Endothelial cell of umbilical vein (primary cell): ENCODE measurements around the gene POLE. TPM values are rescaled to one million over a fixed set of nuclear protein-coding genes. Genes with fewer than 3 reads are reported as not detected.

Experiments
- BruUV-seq: library from RNA; stranded (reverse); fragments of 400-500 nt; replicated peaks from 2 replicates; lab custom pipeline; 2021; lab: Mats Ljungman, UMichigan
- CTCF ChIA-PET: fragments of 300-600, 350-600 bp; sonication (Branson Sonifier 250); formaldehyde crosslinking; loops from one replicate; lab custom pipeline; 2021; ENCODE audit warnings: antibody characterized with exemption, inconsistent platforms; lab: Charles Lee
- POLR2A ChIA-PET: fragments of 300-600, 350-600 bp; sonication (Branson Sonifier 250); formaldehyde crosslinking; loops from one replicate; lab custom pipeline; 2021; ENCODE audit warnings: antibody characterized with exemption, inconsistent platforms; lab: Charles Lee
- DNase-seq: peaks from one replicate; pipeline ENCODE4 v3.0.0-alpha.2; 2011; ENCODE audit warnings: low read depth, low spot score
- FAIRE-seq: peaks from 2 replicates; lab custom pipeline; 2011; peaks lifted over from hg19 to GRCh38; lab: Jason Lieb, UNC
- H2AFZ ChIP-seq: 2 replicates; pipeline ENCODE4 v1.6.0; 2012; ENCODE audit warnings: low read depth, low read length, control low read depth, inconsistent platforms
- H3K27ac ChIP-seq: 2 replicates; pipeline ENCODE4 v1.5.1; 2011; ENCODE audit warnings: low read depth, mild to moderate bottlenecking, control low read depth, low read length, moderate library complexity; ENCODE audit not compliant: insufficient read depth
- H3K27me3 ChIP-seq, 2 experiments: 2 replicates each; pipeline versions ENCODE4 v1.6.0 to v1.6.1; 2011; ENCODE audit warnings: low read length in 2 of 2, mixed read lengths in 1 of 2; ENCODE audit not compliant: control insufficient read depth in 2 of 2, insufficient read depth in 2 of 2
- H3K36me3 ChIP-seq, 2 experiments: 2 replicates in 1 of 2; 3 replicates in 1 of 2; pipeline ENCODE4 v1.5.1; 2011; ENCODE audit warnings: low read length in 2 of 2, mild to moderate bottlenecking in 1 of 2, moderate library complexity in 1 of 2; ENCODE audit not compliant: control insufficient read depth in 2 of 2, insufficient read depth in 2 of 2; ENCODE audit errors: extremely low read depth in 1 of 2
- H3K4me1 ChIP-seq: 3 replicates; pipeline ENCODE4 v1.5.1; 2011; ENCODE audit warnings: mild to moderate bottlenecking, low read length; ENCODE audit not compliant: control insufficient read depth, insufficient read depth; ENCODE audit errors: extremely low read depth
- H3K4me2 ChIP-seq: 2 replicates; pipeline ENCODE4 v1.6.1; 2011; ENCODE audit warnings: low read length, control low read depth, mixed read lengths; ENCODE audit not compliant: insufficient read depth
- H3K4me3 ChIP-seq, 3 experiments: fragments of 200-600 bp in 1 of 3; sonication (generic), shearing (Covaris generic) in 1 of 3; replicated peaks in 1 of 3; 2 replicates each; pipeline ENCODE4 v1.5.1; 2011 to 2016; ENCODE audit warnings: control low read depth in 3 of 3, low read length in 3 of 3, mild to moderate bottlenecking in 2 of 3, inconsistent platforms in 1 of 3, low read depth in 1 of 3, moderate library complexity in 1 of 3; ENCODE audit not compliant: insufficient read depth in 1 of 3
- H3K79me2 ChIP-seq: 2 replicates; pipeline ENCODE4 v1.6.0; 2012; ENCODE audit warnings: low read length, inconsistent platforms; ENCODE audit not compliant: control insufficient read depth, insufficient read depth
- H3K9ac ChIP-seq: replicated peaks from 2 replicates; pipeline ENCODE3; 2011; ENCODE audit warnings: low read length, control low read depth; ENCODE audit not compliant: insufficient read depth; ENCODE audit errors: extremely low read depth
- H3K9me1 ChIP-seq: replicated peaks from 3 replicates; pipeline ENCODE4 v1.6.0; 2011; ENCODE audit warnings: mild to moderate bottlenecking, low read length; ENCODE audit not compliant: control insufficient read depth, insufficient read depth; ENCODE audit errors: extremely low read depth
- H3K9me3 ChIP-seq: replicated peaks from 2 replicates; pipeline ENCODE4 v1.5.1; 2012; ENCODE audit warnings: low read length, inconsistent platforms; ENCODE audit not compliant: control insufficient read depth, insufficient read depth
- H4K20me1 ChIP-seq: replicated peaks from 2 replicates; pipeline ENCODE3; 2011; ENCODE audit warnings: mild to moderate bottlenecking, low read length; ENCODE audit not compliant: control insufficient read depth, insufficient read depth; ENCODE audit errors: extremely low read depth
- EZH2 ChIP-seq: IDR thresholded peaks from 2 replicates; pipeline ENCODE4 v1.6.1; 2012; ENCODE audit warnings: borderline replicate concordance, low read depth, mild to moderate bottlenecking, moderate library complexity, low read length, inconsistent platforms; ENCODE audit not compliant: severe bottlenecking
- FOS ChIP-seq: IDR thresholded peaks from 2 replicates; pipeline ENCODE4 v1.6.1; 2011; ENCODE audit warnings: mild to moderate bottlenecking, low read length, moderate library complexity, borderline replicate concordance; ENCODE audit not compliant: insufficient read depth
- GATA2 ChIP-seq: IDR thresholded peaks from 2 replicates; pipeline ENCODE4 v1.7.0; 2011; ENCODE audit warnings: low read depth, mild to moderate bottlenecking, moderate library complexity, mixed read lengths, low read length; ENCODE audit not compliant: insufficient read length, insufficient read depth
- JUN ChIP-seq: IDR thresholded peaks from 2 replicates; pipeline ENCODE4 v1.6.1; 2011; ENCODE audit warnings: borderline replicate concordance, low read depth; ENCODE audit not compliant: insufficient read length, insufficient read depth
- MYC ChIP-seq: IDR thresholded peaks from one replicate; pipeline ENCODE4 v1.6.1; 2011; ENCODE audit warnings: mild to moderate bottlenecking, low read depth, low read length
- POLR2A ChIP-seq: IDR thresholded peaks from 2 replicates; pipeline ENCODE4 v1.6.1; 2012; ENCODE audit warnings: low read depth, mild to moderate bottlenecking, control low read depth, low read length
- POLR2AphosphoS5 ChIP-seq: IDR thresholded peaks from 2 replicates; pipeline ENCODE4 v1.6.1; 2012; ENCODE audit warnings: low read depth, mild to moderate bottlenecking, control low read depth, low read length, moderate library complexity; ENCODE audit not compliant: insufficient read depth
- dilution Hi-C: fragments of 300-500 bp; cut with MboI; formaldehyde crosslinking; loops from one replicate; pipeline ENCODE4 v1.15.0; 2019; ENCODE audit warnings: low sequenced_read_pairs; ENCODE audit not compliant: extremely low pct_ligation_motif_present
- intact Hi-C: fragments of 100-400 bp; cut with micrococcal nuclease; formaldehyde crosslinking; loops from one replicate; pipeline ENCODE4 v1.10.0; 2022
- polyA plus RNA-seq, 4 experiments: library from polyadenylated mRNA; depleted of rRNA in 3 of 4; stranded (reverse) in 3 of 4; unstranded in 1 of 4; fragments of >200 nt; gene quantifications; 2 replicates each; pipeline versions ENCODE4 v1.2.1 to v1.2.3, GENCODE V29; 2011 to 2012; ENCODE audit warnings: missing spikeins in 1 of 4
- total RNA-seq: library from RNA; stranded (reverse); gene quantifications from 2 replicates; pipeline ENCODE4 v1.2.3, GENCODE V29; 2021
- TF ChIP-seq, protein P1 (sequence below), 2 donors: IDR thresholded peaks; 1 replicate in 1 of 2; 2 replicates in 1 of 2; pipeline ENCODE4 v1.5.1; 2011; ENCODE audit warnings: low read length in 2 of 2, mild to moderate bottlenecking in 2 of 2, moderate library complexity in 2 of 2, control low read depth in 1 of 2, inconsistent platforms in 1 of 2, low read depth in 1 of 2; ENCODE audit not compliant: insufficient read depth in 1 of 2; ENCODE audit errors: extremely low read depth in 1 of 2
- TF ChIP-seq, protein P2 (sequence below): IDR thresholded peaks from 2 replicates; pipeline ENCODE4 v1.6.1; 2011; ENCODE audit not compliant: insufficient read depth, insufficient read length

The POLE gene
- total and polyA plus RNA-seq, 2 donors (not counting 3 experiments of a cell fraction or from before 2014, with no cell fraction given), result 22.9 to 82.7 TPM

DNA sequence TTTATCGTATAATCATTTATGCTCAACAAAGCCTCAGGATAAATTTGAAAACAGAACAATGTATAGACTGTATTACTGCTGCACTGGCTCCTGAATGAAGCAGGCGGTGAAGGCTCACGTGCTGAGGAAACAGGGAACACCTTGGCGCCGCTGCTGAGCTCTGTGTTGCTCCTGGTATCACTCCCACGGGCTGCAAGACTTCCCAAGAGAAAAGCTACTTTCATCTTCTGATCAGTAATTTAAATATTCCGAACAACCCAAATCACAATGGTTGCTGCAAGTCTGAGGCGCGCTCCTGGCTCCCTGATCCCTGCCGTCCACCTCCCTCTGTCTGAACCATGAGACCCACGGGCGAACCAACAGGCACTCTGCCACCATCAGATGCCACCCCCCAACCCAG is 39.2 kb upstream of the POLE start:
- FAIRE-seq, result peak; percentile 33
- H3K4me3 ChIP-seq, result no peak overlapping the region
- H3K36me3 ChIP-seq, result peaks cover 24 to 40% of the 10 kb centered on the region in 2 experiments
- H3K4me2 ChIP-seq, result no peak overlapping the region
- no peak for DNase-seq
- POLR2A ChIA-PET, result no interaction called here
- CTCF ChIA-PET, result no interaction called here
- intact Hi-C loops, result no loop called here
- H3K9ac ChIP-seq, result no peak overlapping the region
- H4K20me1 ChIP-seq, result no peaks in the 10 kb centered on the region
- dilution Hi-C loops, result no loop called here
- no peaks in the 10 kb centered on the region for H3K4me1 ChIP-seq
- no peak for TF ChIP-seq MYC
- TF ChIP-seq, protein P1, sequence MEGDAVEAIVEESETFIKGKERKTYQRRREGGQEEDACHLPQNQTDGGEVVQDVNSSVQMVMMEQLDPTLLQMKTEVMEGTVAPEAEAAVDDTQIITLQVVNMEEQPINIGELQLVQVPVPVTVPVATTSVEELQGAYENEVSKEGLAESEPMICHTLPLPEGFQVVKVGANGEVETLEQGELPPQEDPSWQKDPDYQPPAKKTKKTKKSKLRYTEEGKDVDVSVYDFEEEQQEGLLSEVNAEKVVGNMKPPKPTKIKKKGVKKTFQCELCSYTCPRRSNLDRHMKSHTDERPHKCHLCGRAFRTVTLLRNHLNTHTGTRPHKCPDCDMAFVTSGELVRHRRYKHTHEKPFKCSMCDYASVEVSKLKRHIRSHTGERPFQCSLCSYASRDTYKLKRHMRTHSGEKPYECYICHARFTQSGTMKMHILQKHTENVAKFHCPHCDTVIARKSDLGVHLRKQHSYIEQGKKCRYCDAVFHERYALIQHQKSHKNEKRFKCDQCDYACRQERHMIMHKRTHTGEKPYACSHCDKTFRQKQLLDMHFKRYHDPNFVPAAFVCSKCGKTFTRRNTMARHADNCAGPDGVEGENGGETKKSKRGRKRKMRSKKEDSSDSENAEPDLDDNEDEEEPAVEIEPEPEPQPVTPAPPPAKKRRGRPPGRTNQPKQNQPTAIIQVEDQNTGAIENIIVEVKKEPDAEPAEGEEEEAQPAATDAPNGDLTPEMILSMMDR (IDR thresholded peaks at IDR 0.05; ENCODE audit: extremely low read depth in 1 of 2, insufficient read depth in 1 of 2, low read depth in 1 of 2, low read length in 2 of 2), result no peak
- TF ChIP-seq, protein P2, sequence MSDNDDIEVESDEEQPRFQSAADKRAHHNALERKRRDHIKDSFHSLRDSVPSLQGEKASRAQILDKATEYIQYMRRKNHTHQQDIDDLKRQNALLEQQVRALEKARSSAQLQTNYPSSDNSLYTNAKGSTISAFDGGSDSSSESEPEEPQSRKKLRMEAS, result no peak
- no peak for TF ChIP-seq EZH2
- TF ChIP-seq JUN, result no peak
- no peak for TF ChIP-seq FOS
- TF ChIP-seq POLR2AphosphoS5, result no peak
- TF ChIP-seq GATA2, result no peak
- TF ChIP-seq POLR2A, result no peak
- H3K27me3 ChIP-seq, result no peaks in the 10 kb centered on the region
- BruUV-seq, result no TSS peak
- no peak overlapping the region for H3K27ac ChIP-seq
- no peak overlapping the region for H2AFZ ChIP-seq
- H3K9me3 ChIP-seq, result no peaks in the 10 kb centered on the region
- no peaks in the 10 kb centered on the region for H3K9me1 ChIP-seq
- peaks cover 3% of the 10 kb centered on the region for H3K79me2 ChIP-seq
